ENCODE data around the gene PLEK2.
"Not testable (repeated sequence)": the region's sequence is repeated elsewhere in the genome, so short reads cannot be mapped to it uniquely, and the experiment has no call there.

The PLEK2 gene

GRCh38 chr14:67357969-67358354 is 54.0 kb downstream of the PLEK2 start:
- no peak for DNase-seq

DNA sequence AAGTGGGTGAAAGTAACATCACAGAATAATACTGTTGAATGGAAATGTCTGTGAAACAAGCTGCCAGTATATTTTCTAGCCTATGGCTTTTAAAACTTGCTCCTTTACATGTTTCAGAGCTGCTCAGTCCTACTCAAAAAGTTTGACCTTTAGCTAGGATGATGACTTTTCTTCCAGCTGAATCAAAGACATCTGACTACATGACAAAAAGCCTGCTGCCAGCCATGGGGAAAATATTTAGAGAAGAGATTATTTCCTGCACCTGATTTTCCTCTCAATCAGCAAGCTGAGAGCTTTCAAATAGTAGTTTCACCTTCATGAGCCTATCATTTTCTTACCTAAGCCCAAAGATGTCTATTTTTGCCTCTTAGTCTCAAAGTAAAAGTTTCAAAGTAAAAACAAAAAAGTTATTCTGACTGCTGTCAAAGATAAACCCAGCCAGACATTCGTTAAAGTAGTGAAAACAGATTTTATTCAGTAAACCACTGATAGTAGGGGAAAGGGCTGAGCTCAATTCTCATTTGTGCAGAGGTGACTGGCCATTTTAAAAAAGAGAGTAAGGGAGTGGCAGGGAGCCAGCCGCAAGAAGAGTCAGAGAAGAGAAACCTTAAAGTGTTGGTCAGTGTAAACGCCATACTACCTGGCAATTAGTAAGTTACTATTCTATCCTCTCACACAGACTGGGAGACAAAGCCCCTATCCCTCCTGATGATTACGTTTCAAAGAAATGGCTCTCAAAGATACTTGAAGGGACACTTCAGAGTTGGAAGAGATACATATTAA is 54.6 kb downstream of the PLEK2 start:
- no peak for DNase-seq

DNA sequence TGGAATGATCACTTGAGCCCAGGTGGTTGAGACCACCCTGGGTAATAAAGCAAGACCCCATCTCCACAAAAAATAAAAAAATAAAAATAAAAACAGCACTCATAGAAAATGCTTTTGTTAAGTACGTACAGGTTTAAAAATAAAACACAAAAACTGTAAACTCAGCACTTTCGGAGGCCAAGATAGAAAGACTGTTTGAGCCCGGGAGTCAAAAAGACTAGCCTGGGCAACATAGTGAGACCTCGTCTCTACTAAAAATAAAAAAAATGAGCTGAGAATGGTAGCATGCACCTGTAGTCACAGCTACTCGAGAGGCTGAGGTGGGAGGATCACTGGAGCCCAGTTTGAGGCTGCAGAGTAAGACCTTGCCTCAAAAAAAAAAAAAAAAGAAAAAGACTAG is 59.9 kb downstream of the PLEK2 start:
- no peak for DNase-seq

DNA sequence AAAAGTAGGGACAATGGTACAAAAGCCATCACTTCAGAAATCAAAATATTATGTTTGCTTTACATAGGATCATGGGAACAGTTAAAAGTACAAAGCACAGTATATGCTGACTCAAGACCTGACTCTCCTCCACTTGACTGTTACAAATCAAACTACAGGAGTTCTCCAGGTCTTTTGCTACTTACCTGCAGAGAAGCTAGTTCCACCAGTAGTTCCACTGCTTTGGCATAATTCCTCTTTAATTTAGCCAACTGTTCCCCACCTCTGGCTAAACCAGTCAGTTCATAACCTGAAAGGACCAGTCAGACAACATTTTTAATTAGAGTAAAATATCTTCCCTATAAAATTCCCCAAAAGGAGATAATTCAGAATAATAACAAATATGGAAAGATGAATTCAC is 66.4 kb downstream of the PLEK2 start:
- no peak for DNase-seq

DNA sequence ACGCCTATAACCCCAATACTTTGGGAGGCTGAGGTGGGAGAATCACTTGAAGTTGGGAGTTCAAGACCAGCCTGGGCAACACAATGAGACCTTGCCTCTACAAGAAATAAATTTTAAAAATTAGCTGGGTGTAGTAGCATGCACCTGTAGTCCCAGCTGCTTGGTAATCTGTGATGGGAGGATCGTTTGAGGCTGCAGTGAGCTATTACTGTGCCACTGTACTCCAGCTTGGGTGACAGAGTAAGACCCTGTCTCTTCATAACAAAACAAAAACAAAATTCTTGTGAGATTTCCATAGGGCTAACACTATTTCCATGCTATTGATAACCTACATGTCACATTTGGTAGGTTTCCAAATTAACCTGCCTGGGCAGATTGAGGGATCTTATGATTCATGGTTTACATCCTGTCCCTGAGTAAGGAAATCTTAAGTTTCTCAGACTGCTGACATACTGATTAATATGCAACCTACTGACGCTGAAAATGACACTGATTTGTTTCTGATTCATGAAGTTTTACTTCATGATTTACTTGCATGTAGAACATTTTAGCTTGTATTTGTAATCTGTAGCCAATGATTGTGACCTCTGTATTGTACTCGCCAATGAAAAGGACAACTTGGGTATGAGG is 68.2 kb downstream of the PLEK2 start:
- DNase-seq = no peak

- DNase-seq = not testable (repeated sequence)
Measured at GRCh38 chr14:67341231-67341630, 70.7 kb downstream of the PLEK2 start.
